ENCODE measurements around the gene PFAS.
"Not testable (repeated sequence)": the region's sequence is repeated elsewhere in the genome, so short reads cannot be mapped to it uniquely, and the experiment has no call there.

PFAS gene, protein sequence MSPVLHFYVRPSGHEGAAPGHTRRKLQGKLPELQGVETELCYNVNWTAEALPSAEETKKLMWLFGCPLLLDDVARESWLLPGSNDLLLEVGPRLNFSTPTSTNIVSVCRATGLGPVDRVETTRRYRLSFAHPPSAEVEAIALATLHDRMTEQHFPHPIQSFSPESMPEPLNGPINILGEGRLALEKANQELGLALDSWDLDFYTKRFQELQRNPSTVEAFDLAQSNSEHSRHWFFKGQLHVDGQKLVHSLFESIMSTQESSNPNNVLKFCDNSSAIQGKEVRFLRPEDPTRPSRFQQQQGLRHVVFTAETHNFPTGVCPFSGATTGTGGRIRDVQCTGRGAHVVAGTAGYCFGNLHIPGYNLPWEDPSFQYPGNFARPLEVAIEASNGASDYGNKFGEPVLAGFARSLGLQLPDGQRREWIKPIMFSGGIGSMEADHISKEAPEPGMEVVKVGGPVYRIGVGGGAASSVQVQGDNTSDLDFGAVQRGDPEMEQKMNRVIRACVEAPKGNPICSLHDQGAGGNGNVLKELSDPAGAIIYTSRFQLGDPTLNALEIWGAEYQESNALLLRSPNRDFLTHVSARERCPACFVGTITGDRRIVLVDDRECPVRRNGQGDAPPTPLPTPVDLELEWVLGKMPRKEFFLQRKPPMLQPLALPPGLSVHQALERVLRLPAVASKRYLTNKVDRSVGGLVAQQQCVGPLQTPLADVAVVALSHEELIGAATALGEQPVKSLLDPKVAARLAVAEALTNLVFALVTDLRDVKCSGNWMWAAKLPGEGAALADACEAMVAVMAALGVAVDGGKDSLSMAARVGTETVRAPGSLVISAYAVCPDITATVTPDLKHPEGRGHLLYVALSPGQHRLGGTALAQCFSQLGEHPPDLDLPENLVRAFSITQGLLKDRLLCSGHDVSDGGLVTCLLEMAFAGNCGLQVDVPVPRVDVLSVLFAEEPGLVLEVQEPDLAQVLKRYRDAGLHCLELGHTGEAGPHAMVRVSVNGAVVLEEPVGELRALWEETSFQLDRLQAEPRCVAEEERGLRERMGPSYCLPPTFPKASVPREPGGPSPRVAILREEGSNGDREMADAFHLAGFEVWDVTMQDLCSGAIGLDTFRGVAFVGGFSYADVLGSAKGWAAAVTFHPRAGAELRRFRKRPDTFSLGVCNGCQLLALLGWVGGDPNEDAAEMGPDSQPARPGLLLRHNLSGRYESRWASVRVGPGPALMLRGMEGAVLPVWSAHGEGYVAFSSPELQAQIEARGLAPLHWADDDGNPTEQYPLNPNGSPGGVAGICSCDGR (N-terminal part only)

DNA sequence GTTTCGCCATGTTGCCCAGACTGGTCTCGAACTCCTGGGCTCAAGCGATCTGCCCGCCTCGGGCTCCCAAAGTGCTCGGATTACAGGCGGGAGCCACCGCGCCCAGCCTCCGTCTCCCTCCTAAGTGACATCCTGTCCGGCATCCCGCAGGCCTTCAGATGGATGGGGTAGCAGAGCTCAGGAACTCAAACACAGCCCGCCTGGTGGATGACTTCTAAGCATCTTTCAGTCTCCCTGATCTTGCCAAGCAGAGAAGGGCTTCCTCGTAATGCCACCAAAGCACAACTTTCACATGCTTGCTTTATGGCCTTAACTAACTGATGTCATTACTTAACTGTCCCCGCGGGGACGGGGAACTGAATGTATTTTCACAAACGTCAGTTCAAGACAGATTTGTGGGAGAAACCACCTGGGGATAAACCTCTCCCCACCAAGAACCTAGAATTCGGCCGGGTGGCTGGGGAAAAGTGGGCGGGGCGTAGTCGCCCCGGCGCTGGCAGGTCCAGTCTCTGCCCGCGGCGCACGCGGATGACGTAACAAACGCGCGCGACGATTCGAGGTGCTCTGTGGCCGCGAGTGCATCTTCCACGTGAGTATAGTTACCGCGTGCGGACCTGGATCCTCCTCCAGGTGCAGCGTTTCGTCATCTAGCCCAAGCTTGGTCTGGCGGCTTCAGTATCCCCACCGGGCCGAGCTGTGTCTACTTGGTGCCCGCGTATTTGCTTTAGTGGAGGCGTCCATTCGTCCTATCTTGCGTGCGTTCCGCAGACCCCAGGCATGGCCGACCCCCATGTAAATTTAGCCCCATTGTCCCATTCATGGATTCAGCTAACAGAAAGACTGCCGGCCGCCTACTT, at the start of gene PFAS:
Gene PFAS, plus strand, starts transcription at position 539 of the 857 bp plus-strand sequence. CDS start 4,649 bp downstream, outside the sequence.
- peak; percentile 97 for DNase-seq (ENCODE audit: low read depth in 2 of 2)

GRCh38 chr17:8204761-8205555, 44.1 kb upstream of the PFAS start:
- no peak for DNase-seq (ENCODE audit: low read depth in 2 of 2)

GRCh38 chr17:8206536-8206935, 42.6 kb upstream of the PFAS start:
- DNase-seq (ENCODE audit: low read depth in 2 of 2), result no peak

DNA sequence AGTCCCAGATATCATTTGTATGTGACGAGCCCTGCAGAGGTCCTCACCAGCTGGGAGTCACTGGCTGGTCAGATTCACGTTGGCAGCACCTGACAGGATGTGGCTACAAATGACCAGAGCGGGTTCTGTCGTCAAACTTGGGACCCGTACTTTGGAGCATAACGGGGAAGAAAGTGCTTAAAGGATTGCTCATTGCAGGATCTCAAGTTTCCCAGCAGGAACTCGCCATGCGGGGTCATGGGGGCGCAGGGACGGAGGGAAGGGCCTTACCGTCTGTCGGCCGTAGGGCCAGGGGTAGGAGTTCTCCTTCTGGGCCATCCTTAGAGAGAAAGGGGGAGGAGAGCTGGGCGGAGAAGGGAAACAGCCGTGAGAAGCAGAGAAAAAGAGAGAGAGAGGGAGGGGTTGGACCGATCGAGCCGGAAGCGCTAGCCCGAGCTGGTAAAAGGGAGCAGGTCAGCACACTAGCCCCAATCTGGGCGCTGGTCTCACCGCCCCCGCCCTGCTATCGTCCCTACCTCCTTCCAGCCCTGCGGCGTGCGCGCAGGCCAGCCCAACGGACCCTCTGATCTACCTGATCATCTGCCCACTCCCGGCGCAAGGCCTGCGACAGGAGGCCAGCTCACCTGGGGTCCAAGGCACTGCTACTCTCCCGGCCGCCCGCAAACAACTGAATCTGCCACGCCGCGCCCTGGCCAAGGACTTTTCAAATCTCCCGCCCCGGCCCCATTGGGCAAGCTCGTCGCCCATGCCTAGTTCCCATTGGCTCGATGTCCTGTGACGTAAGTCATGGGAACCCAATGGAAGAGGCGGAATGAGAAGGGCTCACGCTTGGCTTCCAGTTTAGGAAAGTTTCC, 39.0 kb upstream of the PFAS start, which contains the start of gene AURKB:
Gene AURKB, minus strand, starts transcription at position 669 of the 854 bp plus-strand sequence. Its CDS starts 351 bp downstream, at position 318.
- DNase-seq (ENCODE audit: low read depth in 2 of 2), result peak; percentile 86 to 88

DNA sequence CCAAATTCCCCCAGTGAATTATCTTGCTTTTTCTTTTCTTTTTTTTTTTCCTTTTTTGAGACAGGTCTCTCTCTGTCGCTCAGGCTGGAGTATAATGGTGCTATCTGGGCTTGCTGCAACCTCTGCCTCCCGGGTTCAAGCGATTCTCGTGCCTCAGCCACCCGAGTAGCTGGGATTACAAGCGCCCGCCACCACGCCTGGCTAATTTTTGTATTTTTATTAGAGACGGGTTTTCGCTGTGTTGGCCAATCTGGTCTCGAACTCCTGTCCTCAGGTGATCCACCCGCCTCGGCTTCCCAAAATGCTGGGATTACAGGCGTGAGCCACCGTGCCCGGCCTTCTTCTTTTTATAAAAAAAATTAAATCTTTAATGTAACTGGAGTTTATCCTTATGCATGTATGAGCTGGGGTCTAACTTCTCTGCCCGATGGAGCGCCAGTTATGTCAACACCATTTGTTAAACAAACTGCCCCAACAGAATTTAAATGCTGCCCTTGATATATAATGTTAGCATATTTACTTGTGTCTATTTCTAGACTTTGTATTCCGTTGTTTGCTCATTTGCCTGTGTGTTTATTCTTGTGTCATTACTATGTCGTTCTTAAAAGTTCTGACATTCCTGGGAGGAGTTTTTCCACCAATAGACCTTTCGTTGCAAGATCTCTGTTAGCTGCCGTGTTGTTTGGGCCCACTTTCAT, 38.2 kb upstream of the PFAS start:
- DNase-seq (ENCODE audit: low read depth in 2 of 2), result no peak

DNA sequence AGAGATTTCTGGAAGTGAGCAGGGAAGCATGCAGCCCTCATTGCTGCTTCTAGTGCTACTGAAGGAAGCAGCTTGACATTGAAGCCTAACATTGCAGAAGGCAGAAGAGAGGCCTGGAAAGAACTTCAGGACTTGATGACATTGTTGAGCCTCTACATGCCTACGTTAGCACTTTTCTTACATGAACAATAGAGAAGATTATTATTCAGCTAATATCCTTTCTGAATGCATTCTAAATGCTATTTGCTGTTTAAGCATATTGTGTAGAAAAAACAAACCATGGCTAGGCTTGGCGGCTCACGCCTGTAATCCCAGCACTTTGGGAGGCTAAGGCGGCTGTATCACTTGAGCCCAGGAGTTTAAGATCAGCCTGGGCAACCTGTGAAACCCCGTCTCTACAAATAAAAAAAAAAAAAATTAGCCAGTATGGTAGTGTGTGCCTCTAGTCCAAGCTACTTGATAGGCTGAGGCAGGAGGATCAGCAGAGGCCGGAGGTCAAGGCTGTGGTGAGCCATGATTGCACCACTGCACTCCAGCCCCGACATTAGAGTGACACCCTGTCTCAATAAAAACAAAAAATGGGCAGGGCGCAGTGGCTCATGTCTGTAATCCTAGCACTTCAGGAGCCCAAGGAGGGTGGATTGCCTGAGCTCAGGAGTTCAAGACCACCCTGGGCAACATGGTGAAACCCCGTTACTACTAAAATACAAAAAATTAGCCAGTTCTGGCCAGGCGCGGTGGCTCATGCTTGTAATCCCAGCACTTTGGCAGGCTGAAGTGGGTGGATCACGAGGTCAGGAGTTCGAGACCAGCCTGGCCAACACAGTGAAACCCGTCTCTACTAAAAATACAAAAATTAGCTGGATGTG, 36.5 kb upstream of the PFAS start:
- DNase-seq (ENCODE audit: low read depth in 2 of 2), result no peak

DNA sequence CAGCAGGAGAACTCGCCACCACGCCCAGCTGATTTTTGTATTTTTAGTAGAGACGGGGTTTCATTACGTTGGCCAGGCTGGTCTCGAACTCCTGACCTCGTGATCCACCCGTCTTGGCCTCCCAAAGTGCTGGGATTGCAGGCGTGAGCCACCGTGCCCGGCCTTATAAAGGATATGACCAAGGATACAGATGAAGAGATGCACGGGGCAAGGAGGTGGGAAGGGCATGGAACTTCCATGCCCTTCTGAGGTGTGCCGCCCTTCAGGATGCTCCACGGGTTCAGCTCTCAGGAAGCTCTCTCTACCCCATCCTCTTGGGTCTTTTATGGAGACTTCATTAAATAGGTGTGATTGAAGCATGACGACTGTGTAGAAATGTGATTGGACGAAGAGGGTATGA, 35.1 kb upstream of the PFAS start:
- not testable (repeated sequence) for DNase-seq (ENCODE audit: low read depth in 2 of 2)

DNA sequence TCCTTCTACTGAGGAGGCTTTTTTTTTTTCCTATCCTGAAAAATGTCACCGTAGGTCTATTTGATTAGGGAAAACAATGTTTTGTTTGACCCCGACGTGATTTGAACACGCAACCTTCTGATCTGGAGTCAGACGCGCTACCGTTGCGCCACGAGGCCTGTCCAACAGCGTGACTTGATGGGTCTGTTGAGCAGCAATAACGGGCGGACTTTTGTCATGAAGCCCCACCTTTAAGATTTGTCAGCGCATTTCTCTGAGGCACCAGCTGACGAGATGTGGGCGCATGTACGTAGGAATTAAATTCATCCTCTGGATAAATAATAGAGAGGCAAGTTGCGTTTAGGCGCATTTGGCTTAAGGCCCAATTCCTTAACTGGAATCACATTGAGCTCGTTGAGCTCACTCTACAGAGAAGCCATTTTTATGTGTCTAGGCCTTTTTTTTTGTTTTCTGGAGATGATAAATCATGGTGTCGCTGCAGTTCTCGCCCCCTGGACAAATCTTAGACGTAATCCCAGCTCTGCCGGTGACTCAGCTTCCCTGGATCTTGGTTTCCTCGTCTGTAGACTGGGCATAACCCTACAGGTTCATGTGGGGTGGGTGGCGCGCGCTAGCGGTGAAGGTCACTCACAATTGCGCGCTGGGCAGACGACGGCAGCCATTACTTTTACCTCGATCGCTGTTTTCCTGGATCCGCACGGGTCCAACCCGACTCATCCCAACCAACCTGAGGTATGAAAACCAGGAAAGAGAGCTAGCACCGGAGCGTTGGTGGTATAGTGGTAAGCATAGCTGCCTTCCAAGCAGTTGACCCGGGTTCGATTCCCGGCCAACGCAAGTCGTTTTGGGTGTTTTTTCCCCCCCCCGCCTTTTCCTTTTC, 28.1 kb upstream of the PFAS start:
- DNase-seq (ENCODE audit: low read depth in 2 of 2), result peak; percentile 78 to 84

DNA sequence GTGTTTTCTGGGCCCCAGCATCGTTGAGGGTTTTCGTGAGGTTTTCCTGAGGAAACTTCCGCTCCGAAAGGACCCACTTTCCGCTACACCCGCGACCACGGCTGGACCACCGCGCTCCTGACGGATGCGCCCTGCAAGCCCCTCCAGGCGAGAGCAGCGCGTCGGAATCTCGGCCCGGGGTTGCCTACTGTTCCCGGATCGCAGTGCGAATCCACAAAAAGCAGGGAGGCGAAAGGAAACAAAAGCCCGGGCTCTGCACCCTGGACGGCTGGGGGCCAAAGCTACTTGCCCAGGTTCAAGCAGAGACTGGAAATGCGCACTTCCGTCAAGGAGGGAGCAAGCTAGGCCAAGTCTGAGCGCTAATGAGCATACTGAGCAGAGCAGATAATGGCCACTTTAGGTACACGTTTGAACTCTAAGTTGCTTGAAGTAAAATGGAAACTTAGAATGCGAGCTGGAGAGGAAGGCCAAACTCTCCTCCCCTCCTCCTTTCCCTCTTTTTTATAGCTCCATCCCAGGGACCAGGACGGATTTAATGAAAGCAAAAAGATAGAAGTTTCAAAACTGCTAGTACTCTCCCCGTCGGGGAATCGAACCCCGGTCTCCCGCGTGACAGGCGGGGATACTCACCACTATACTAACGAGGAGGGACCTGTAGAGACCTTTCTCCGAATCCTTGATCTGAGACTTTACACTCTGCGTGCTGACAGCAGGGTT, 27.3 kb upstream of the PFAS start:
- peak; percentile 70 to 75 for DNase-seq (ENCODE audit: low read depth in 2 of 2)

DNA sequence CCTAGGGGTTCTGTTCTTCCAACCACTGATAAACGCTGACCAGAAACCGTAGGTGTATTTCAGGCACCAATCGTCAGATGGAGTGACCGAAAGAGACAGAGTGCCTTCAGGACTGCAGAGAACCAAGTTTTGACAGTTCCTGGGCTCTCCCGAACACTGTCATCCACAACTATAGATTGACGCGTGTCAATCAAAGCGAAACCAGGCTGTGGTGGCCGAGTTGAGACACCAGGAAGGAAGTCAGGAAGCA, 26.8 kb upstream of the PFAS start:
- DNase-seq (ENCODE audit: low read depth in 2 of 2), result peak in 1 of 2 donors; percentile 61

DNA sequence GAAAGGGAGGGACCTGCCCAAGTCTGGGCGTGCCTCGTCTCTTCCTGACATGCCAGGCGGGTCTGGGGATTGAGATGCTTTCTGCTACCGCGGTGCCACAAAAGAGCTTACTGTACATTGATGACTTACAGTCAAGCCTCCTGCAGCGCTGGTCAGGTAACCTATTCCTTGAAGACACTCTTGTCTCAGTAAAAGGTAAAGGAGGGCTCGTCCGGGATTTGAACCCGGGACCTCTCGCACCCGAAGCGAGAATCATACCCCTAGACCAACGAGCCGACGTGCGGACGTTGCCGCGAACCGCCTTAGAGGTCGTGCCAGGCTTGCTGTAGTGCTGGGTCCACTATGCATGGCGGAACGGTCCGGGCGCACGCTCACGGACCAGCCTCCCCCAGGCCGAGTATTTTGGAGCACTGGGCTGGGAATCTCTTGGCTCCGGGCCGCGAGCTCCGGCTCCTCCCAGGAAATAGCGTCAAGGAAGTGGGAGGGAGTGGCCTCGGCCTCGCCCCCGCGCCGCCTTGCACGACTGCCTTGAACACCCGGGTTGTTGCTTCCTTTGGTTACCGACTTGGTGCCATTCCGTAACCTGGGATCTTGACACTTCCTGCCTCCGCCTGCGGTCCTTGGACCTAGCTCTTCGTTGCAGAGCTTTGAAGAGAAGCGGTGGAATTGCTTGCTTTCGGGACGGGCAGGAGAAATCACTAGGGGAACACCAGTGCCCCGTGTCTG, 26.3 kb upstream of the PFAS start:
- peak; percentile 82 to 83 for DNase-seq (ENCODE audit: low read depth in 2 of 2)

- DNase-seq (ENCODE audit: low read depth in 2 of 2), result no peak
Observed at GRCh38 chr17:8223356-8224126, 25.5 kb upstream of the PFAS start.

GRCh38 chr17:8224891-8225812, 23.9 kb upstream of the PFAS start:
- no peak for DNase-seq (ENCODE audit: low read depth in 2 of 2)

All from stimulated activated CD8-positive, alpha-beta memory T cell treated with anti-CD3 and anti-CD28 coated beads, Interleukin-15, amount 100 ng/mL, for 48 hours (primary cell).